RWPE1 (cell line): ENCODE results near the gene RARB.

Experiments used
- CTCF ChIA-PET: fragments of 350-600 bp; sonication (Branson Sonifier 250); formaldehyde crosslinking; extraction: SDS; loops from one replicate; lab custom pipeline; 2021; lab: Yijun Ruan, JAX
- POLR2A ChIA-PET: fragments of 400-600 bp; formaldehyde crosslinking; extraction: SDS; loops from one replicate; lab custom pipeline; 2020; ENCODE audit warnings: antibody characterized with exemption; ENCODE audit not compliant: low non-redundant PET; lab: Yijun Ruan, JAX
- DNase-seq: peaks from one replicate; pipeline ENCODE4 v3.0.0; 2012; ENCODE audit warnings: low spot score
- H3K27ac ChIP-seq: fragments of 450-650 bp; 2 replicates; pipeline ENCODE4 v1.5.1; 2017
- CTCF ChIP-seq: fragments of 450-650 bp; conservative IDR thresholded peaks from 2 replicates; pipeline ENCODE4 v1.5.1; 2017; ENCODE audit warnings: low read depth, mild to moderate bottlenecking

Gene RARB

GRCh38 chr3:25534007-25534406 is 105.9 kb downstream of the RARB start:
- TF ChIP-seq CTCF = no peak
- ChIA-PET CTCF (no interaction called here), POLR2A (no interaction called here)
- DNase-seq = no peak
- no peak overlapping the region for H3K27ac ChIP-seq

- TF ChIP-seq CTCF = no peak
- ChIA-PET POLR2A (no interaction called here), CTCF (no interaction called here)
- H3K27ac ChIP-seq = no peak overlapping the region
- no peak for DNase-seq
Observed at GRCh38 chr3:25536521-25537391, 108.7 kb downstream of the RARB start.

DNA sequence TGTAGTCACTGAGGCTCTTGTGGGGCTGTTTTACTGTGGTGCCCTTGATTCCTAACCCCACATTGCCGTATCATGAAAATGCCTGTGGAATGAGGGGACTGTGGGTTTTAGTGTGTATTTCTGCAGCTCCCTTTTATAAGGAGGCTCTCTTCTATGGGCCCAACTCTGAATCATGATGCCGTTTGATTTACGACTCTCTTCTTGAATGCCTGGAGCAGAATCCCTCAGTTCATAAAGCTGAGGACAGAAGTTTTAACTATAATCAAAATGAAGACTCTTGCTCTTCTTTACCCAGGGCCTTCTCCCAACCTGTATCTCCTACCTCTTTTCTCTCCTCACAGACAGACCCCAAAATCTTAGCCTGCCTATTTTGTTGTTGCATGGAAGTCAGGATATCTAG is 109.5 kb downstream of the RARB start:
- CTCF ChIA-PET = no interaction called here
- no peak for DNase-seq

DNA sequence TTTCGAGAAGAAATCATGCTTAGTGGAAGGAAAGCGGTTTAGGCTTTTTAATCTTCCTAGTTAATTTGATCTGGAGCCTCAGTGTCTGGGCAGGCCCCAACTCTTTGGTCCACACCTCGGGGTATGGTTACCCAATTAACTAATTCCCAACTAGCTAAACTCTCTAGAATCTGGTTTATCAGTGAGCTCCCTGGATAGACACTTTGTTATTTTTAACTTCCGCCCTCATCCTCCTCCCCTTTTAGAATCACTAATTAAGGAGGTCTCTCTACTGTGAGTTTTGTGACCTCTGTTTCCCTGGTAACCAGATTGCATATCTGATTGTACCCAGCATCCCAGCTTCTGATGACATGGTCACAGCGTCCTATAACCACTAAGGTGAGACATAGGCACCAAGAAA is 112.2 kb downstream of the RARB start:
- POLR2A ChIA-PET = no interaction called here
- CTCF ChIA-PET = no interaction called here
- no peak for TF ChIP-seq CTCF
- DNase-seq = no peak
- H3K27ac ChIP-seq = no peak overlapping the region

More for the DNA sequence above, 109.5 kb downstream of the RARB start:
- H3K27ac ChIP-seq = no peak overlapping the region
- no peak for TF ChIP-seq CTCF
- POLR2A ChIA-PET = no interaction called here

DNA sequence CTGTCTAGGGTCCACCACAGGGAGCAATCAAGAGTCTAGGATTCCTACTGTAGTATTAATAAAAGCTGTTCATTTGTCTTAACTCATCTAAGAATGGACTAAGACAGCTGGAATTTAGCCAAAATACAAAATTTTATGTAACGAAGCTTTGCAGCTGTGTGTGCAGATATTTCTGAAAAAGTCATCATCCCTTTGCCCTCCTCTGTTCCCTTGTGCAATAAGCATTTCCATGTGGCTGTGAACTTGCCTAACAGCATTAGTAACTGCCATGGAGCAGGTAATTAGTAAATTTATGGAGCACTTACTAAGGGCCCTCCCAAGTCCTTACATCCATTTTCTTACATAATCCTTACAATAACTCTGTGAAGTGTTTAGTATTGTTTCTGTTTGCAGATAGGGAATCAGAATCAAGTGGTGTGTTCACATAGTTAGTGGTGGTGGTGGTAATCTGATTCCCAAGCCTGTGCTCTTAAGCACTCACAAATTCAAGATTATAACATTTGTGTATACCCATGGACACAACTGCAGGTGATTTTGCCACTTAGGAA is 114.5 kb downstream of the RARB start:
- no peak overlapping the region for H3K27ac ChIP-seq
- ChIA-PET POLR2A (no interaction called here), CTCF (no interaction called here)
- no peak for DNase-seq
- no peak for TF ChIP-seq CTCF

DNA sequence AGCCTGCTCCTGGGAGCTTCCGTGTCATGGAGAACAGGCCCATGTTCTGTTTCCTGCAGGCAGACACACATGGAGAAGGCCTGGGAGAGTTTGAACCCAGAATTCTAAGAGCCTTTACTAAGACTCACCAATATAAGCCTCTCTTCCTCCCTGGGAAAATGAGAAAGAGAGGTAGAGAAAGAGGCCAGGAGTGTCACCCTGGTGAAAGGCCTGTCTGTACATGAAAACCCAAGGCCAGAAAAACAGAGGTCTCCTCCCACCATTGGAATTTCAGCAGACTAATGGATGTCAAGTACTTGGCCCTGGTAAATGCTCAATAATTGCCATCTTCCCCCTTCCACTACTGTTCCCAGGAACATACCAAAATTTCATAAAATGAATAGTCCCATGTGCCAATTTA is 119.0 kb downstream of the RARB start:
- no peak for DNase-seq
- ChIA-PET CTCF (no interaction called here), POLR2A (no interaction called here)
- TF ChIP-seq CTCF = no peak
- no peak overlapping the region for H3K27ac ChIP-seq
